IPS-20b (cell line): ENCODE data around the gene TBX4.

Experiments
- H3K27ac ChIP-seq: one replicate; pipeline ENCODE4 v1.5.1; 2013; ENCODE audit warnings: low read length
- H3K27me3 ChIP-seq: 2 replicates; pipeline ENCODE4 v1.6.1; 2013; ENCODE audit warnings: mild to moderate bottlenecking, low read length, inconsistent platforms; ENCODE audit not compliant: insufficient read depth
- H3K36me3 ChIP-seq: 2 replicates; pipeline ENCODE4 v1.6.1; 2013; ENCODE audit warnings: low read depth, mild to moderate bottlenecking, inconsistent platforms, low read length, moderate library complexity; ENCODE audit not compliant: insufficient read depth
- H3K4me1 ChIP-seq: 2 replicates; pipeline ENCODE4 v1.6.1; 2013; ENCODE audit warnings: mild to moderate bottlenecking, control low read depth, inconsistent platforms, low read length, moderate library complexity; ENCODE audit not compliant: insufficient read depth
- H3K4me3 ChIP-seq: 2 replicates; pipeline ENCODE4 v1.5.1; 2013; ENCODE audit warnings: mild to moderate bottlenecking, low read length, inconsistent platforms
- H3K9ac ChIP-seq: 2 replicates; pipeline ENCODE4 v1.6.1; 2013; ENCODE audit warnings: low read depth, mild to moderate bottlenecking, inconsistent platforms, low read length, moderate library complexity
- H3K9me3 ChIP-seq: 2 replicates; pipeline ENCODE4 v1.6.1; 2013; ENCODE audit warnings: mild to moderate bottlenecking, low read depth, low read length, inconsistent platforms; ENCODE audit not compliant: insufficient read depth

The TBX4 gene

GRCh38 chr17:61452301-61453290 is at the start of gene TBX4:
Gene TBX4, plus strand, starts transcription at chr17:61452422. Its CDS starts 4,069 bp downstream, at chr17:61456491.
- no peaks in the 10 kb centered on the region for H3K4me1 ChIP-seq
- no peak within 1 kb of the TSS for H3K9ac ChIP-seq
- H3K27me3 ChIP-seq, result peaks cover 100% of the 10 kb centered on the region
- no peaks in the 10 kb centered on the region for H3K36me3 ChIP-seq
- H3K27ac ChIP-seq, result no peak within 1 kb of the TSS
- peak within 1 kb of the TSS; percentile 49; the same call in 1 of the 2 replicates for H3K4me3 ChIP-seq
- no peaks in the 10 kb centered on the region; the same call in 1 of the 2 replicates for H3K9me3 ChIP-seq

GRCh38 chr17:61402978-61403800 is 49.0 kb upstream of the TBX4 start:
- peaks cover 100% of the 10 kb centered on the region for H3K27me3 ChIP-seq
- no peaks in the 10 kb centered on the region for H3K36me3 ChIP-seq
- H3K9me3 ChIP-seq, result peaks cover 12% of the 10 kb centered on the region; the same call in 1 of the 2 replicates
- H3K9ac ChIP-seq, result no peak overlapping the region
- H3K27ac ChIP-seq, result no peak overlapping the region
- H3K4me3 ChIP-seq, result no peak overlapping the region
- no peaks in the 10 kb centered on the region for H3K4me1 ChIP-seq

- Histone ChIP-seq H3K27ac (no peak overlapping the region), H3K9me3 (peaks cover 7% of the 10 kb centered on the region; the same call in 1 of the 2 replicates), H3K4me1 (no peaks in the 10 kb centered on the region), H3K4me3 (no peak overlapping the region; the same call in 1 of the 2 replicates), H3K9ac (no peak overlapping the region), H3K36me3 (no peaks in the 10 kb centered on the region), H3K27me3 (peaks cover 100% of the 10 kb centered on the region)
These were observed 48.2 kb upstream of the TBX4 start for GRCh38 chr17:61403801-61404662.

GRCh38 chr17:61404663-61404912 is 47.6 kb upstream of the TBX4 start:
- Histone ChIP-seq H3K27me3 (peaks cover 100% of the 10 kb centered on the region), H3K9ac (no peak overlapping the region), H3K9me3 (peaks cover 7% of the 10 kb centered on the region; the same call in 1 of the 2 replicates), H3K4me3 (no peak overlapping the region; the same call in 1 of the 2 replicates), H3K36me3 (no peaks in the 10 kb centered on the region), H3K4me1 (no peaks in the 10 kb centered on the region), H3K27ac (no peak overlapping the region)

GRCh38 chr17:61404913-61405685 is 47.1 kb upstream of the TBX4 start:
- H3K27ac ChIP-seq, result no peak overlapping the region
- no peak overlapping the region for H3K9ac ChIP-seq
- H3K4me1 ChIP-seq, result no peaks in the 10 kb centered on the region
- no peaks in the 10 kb centered on the region for H3K36me3 ChIP-seq
- peaks cover 100% of the 10 kb centered on the region for H3K27me3 ChIP-seq
- no peak overlapping the region; the same call in 1 of the 2 replicates for H3K4me3 ChIP-seq
- peaks cover 7% of the 10 kb centered on the region; the same call in 1 of the 2 replicates for H3K9me3 ChIP-seq

GRCh38 chr17:61405686-61406536 is 46.3 kb upstream of the TBX4 start:
- H3K36me3 ChIP-seq, result no peaks in the 10 kb centered on the region
- no peaks in the 10 kb centered on the region for H3K4me1 ChIP-seq
- H3K9ac ChIP-seq, result no peak overlapping the region
- H3K27ac ChIP-seq, result no peak overlapping the region
- H3K9me3 ChIP-seq, result peaks cover 6% of the 10 kb centered on the region; the same call in 1 of the 2 replicates
- peaks cover 100% of the 10 kb centered on the region for H3K27me3 ChIP-seq
- H3K4me3 ChIP-seq, result no peak overlapping the region

GRCh38 chr17:61406537-61406845 is 45.7 kb upstream of the TBX4 start:
- no peaks in the 10 kb centered on the region for H3K36me3 ChIP-seq
- no peak overlapping the region for H3K9ac ChIP-seq
- peaks cover 100% of the 10 kb centered on the region for H3K27me3 ChIP-seq
- peaks cover under 1% of the 10 kb centered on the region; the same call in 1 of the 2 replicates for H3K9me3 ChIP-seq
- no peak overlapping the region for H3K4me3 ChIP-seq
- H3K4me1 ChIP-seq, result no peaks in the 10 kb centered on the region
- no peak overlapping the region for H3K27ac ChIP-seq

DNA sequence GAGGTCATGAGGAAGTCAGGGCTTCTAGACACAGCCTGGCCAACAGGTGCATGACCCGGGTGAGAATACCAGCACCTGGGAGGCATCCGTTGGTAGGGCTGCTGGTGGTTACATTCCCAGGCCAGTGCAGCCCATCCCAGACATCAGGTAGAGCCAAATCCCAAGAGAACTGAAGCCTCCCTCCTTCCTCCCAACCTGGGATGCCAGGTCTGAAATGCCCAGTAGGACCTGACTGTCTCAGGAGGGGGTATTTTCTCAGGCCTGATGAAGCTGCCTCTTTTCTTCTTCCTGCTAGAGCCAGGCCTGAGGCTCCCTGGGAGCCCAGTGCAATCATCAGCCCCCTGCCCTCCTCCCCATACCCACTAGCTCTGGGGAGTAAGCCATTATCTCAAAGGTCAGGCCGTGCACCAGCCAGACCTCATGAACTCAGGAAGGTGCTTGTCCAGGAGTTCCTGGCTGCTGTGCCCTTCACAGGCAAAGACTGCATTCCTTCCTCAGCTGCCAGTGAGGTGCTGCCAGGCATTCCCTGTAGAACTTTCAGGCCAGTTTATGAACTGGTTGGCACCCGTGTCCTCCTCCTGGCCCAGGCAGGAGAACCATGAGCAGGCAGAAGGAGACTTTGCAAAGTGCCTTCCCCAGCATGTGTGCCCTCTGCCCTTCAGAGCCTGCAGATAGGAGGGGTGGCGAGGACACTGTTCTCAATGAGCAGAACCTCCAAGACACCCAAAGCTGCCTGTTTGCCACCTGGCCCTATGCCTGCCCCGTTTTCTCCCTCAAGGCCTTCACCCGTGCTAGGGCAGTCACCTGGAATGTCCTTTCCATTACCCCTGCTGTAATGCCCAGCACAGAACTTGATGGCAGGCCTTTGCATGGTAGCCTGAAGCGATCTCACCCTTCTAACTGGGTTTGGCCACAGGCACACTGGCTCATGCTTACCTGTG is 45.0 kb upstream of the TBX4 start:
- H3K4me3 ChIP-seq, result no peak overlapping the region
- no peak overlapping the region for H3K9ac ChIP-seq
- H3K27me3 ChIP-seq, result peaks cover 100% of the 10 kb centered on the region
- no peaks in the 10 kb centered on the region for H3K36me3 ChIP-seq
- no peaks in the 10 kb centered on the region for H3K4me1 ChIP-seq
- no peaks in the 10 kb centered on the region; the same call in 1 of the 2 replicates for H3K9me3 ChIP-seq
- H3K27ac ChIP-seq, result no peak overlapping the region

DNA sequence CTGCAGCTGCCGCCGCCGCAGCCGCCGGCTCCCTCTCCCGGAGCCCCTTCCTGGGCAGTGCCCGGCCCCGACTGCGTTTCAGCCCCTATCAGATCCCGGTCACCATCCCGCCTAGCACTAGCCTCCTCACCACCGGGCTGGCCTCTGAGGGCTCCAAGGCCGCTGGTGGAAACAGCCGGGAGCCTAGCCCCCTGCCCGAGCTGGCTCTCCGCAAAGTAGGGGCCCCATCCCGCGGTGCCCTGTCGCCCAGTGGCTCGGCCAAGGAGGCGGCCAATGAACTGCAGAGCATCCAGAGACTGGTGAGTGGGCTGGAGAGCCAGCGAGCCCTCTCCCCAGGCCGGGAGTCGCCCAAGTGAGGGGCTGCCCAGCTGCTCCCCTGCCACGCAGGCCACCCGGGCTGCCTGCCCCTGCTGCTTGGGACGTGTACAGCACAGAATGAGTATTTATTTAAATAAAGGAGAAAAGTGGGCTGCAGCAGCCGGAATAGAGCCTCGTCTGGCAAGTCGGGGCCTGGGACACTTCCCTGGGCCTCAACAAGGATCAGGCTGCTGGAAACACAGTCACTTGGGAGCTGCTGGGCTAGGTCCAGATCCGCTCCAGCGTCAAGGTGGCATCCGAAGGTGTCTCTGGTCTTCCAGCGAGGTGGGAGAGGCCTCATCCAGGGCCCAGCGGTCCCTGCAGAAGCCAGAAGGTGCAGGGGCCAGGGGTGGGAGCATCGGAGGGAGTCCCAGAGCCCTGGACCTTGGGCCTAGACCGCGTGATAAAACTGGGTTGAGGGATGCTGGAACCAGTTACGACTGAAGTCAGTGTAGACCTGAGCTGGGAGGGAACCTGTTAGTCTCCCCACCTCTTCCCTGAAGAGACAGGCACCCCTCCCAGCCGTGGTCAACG is 43.8 kb upstream of the TBX4 start:
- Histone ChIP-seq H3K27ac (no peak overlapping the region), H3K4me1 (no peaks in the 10 kb centered on the region; the same call in 1 of the 2 replicates), H3K36me3 (no peaks in the 10 kb centered on the region), H3K9ac (no peak overlapping the region), H3K9me3 (no peaks in the 10 kb centered on the region; the same call in 1 of the 2 replicates), H3K27me3 (peaks cover 100% of the 10 kb centered on the region), H3K4me3 (no peak overlapping the region)
